ENCODE data around the gene TRPC5OS.

Gene TRPC5OS

DNA sequence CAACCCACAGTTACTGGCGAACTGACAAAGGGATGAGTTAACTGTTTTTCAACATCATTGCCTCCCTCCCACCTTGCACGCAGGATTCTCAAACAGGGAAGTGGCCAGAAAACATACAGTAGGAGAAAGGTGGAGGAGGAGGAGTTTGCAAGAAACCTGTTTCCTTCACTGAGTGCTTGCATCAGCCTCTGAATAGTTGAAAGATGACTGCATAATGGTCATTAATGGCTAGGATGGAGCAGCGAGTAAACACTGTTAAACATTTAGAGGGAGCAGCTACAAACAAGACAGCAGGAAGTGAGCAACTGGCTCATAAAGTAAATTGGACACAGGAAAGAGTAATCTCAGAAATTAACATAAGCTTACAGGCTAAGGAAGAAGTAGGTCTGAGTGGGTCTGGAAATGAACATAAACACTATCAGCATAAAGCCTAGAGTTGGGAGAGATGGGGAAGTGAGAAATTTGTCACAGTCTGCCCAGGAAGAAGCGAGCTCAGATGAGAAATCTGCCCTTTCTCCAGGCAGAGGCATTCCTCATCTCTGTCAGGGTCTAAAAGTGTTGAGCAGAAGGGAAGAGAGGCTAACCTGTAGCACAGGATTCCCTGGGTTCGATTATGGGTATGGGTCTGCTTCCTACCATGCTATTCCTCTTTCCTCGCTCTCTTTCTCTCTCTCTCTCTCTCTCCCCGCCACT, 38.6 kb downstream of the TRPC5OS start:
- DNase-seq = no peak

DNA sequence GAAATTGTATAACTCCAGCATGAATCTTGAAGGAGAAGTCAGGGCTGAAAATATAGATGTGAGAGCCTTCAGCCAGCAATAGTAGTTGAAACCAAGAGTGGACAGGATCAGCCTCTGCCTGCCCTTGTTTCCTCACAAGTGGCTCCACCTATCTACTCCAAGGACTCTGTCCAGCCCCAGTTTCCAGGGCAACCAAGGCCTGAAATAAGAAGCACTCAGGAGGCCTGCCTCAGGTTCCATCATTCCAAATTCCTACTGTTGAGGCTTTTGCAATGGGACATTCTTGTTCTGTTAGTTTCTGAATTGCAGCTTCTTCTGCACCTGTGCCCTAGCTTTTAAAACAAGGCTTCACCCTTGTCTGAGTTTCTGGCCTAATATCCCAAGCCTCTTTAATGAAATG, 41.6 kb downstream of the TRPC5OS start:
- DNase-seq = no peak

GRCh38 chrX:111928456-111928855, 52.5 kb downstream of the TRPC5OS start:
- DNase-seq = no peak

Data from stimulated activated CD4-positive, alpha-beta T cell treated with anti-CD3 and anti-CD28 coated beads, Interleukin-2, amount 100 ng/mL, for 24 hours (primary cell).